Neutrophil (primary cell): ENCODE measurements around the gene GANC.
A peak's percentile ranks its signal among the peaks of the same experiment; 100 is the strongest.

Experiments used
- H3K27ac ChIP-seq: fragments of 200-600 bp; sonication (generic); 2 replicates; pipeline ENCODE4 v1.5.1; 2016; ENCODE audit warnings: mild to moderate bottlenecking, moderate library complexity
- H3K27me3 ChIP-seq: fragments of 200-600 bp; sonication (generic); 2 replicates; pipeline ENCODE4 v1.6.0; 2016; ENCODE audit warnings: mild to moderate bottlenecking
- H3K36me3 ChIP-seq: fragments of 200-600 bp; sonication (generic); 2 replicates; pipeline ENCODE4 v1.5.1; 2017
- H3K4me1 ChIP-seq, 2 experiments: fragments of 200-600 bp in 1 of 2; sonication (generic) in 1 of 2; 1 replicate in 1 of 2; 2 replicates in 1 of 2; pipeline versions ENCODE4 v1.5.1 to v1.6.1; 2013 to 2016; ENCODE audit warnings: low read depth in 1 of 2, low read length in 1 of 2, mild to moderate bottlenecking in 1 of 2, moderate library complexity in 1 of 2; ENCODE audit not compliant: control insufficient read depth in 1 of 2, insufficient read depth in 1 of 2
- H3K4me3 ChIP-seq, 2 experiments: fragments of 200-600 bp in 1 of 2; sonication (generic) in 1 of 2; 1 replicate in 1 of 2; 2 replicates in 1 of 2; pipeline ENCODE4 v1.5.1; 2013 to 2016; ENCODE audit warnings: low read depth in 1 of 2, low read length in 1 of 2, mild to moderate bottlenecking in 1 of 2, moderate library complexity in 1 of 2
- H3K9me3 ChIP-seq: fragments of 200-600 bp; sonication (generic); 2 replicates; pipeline ENCODE4 v1.5.1; 2016
- CTCF ChIP-seq: fragments of 200-600 bp; sonication (generic); IDR thresholded peaks from 2 replicates; pipeline ENCODE4 v1.5.1; 2016; ENCODE audit warnings: antibody characterized with exemption

Gene GANC

GRCh38 chr15:42345504-42345903 lies 72.5 kb downstream of the GANC start:
- Histone ChIP-seq H3K4me1 (peaks cover 21 to 22% of the 10 kb centered on the region in 2 experiments), H3K4me3 (no peak overlapping the region), H3K9me3 (no peaks in the 10 kb centered on the region), H3K27me3 (no peaks in the 10 kb centered on the region), H3K36me3 (peaks cover 5% of the 10 kb centered on the region), H3K27ac (peak overlapping the region; percentile 72)
- no peak for TF ChIP-seq CTCF

DNA sequence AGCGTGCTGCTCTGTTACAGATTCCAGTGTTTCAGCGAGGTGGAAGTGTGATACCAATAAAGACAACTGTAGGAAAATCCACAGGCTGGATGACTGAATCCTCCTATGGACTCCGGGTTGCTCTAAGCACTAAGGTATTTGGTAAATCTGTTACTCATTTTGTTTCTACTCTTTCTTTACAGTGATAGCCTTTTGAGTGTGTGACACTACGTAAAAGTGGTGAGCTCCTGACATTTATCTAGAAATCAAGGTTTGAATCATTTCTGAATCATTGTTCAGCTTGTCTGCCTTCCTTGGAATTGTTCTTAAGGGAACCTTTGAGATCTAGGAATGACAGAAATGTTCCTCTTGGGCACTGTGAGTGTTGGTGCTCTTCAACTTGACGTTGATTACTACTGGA lies 75.1 kb downstream of the GANC start:
- Histone ChIP-seq H3K27me3 (no peaks in the 10 kb centered on the region), H3K4me3 (no peak overlapping the region), H3K27ac (no peak overlapping the region), H3K36me3 (peaks cover 14% of the 10 kb centered on the region), H3K9me3 (no peaks in the 10 kb centered on the region), H3K4me1 (peaks cover 21 to 22% of the 10 kb centered on the region in 2 experiments)
- TF ChIP-seq CTCF: no peak

DNA sequence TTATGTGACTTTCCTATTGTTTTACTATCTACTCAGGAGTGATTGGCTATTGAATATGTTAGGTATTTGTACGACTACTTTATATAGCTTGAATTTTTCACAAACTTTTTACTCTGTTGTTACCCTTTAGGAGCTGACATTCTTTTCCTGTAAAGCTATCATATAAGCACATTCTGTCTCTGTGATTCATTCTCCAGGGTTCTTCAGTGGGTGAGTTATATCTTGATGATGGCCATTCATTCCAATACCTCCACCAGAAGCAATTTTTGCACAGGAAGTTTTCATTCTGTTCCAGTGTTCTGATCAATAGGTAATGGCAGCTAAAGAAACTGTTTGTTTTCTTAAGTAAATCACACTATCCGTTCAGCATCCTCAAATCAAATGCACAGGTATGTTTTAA lies 76.2 kb downstream of the GANC start:
- no peak for TF ChIP-seq CTCF
- Histone ChIP-seq H3K36me3 (peaks cover 19% of the 10 kb centered on the region), H3K4me3 (no peak overlapping the region), H3K27me3 (no peaks in the 10 kb centered on the region), H3K9me3 (no peaks in the 10 kb centered on the region), H3K4me1 (peaks cover 19 to 21% of the 10 kb centered on the region in 2 experiments), H3K27ac (no peak overlapping the region)

- TF ChIP-seq CTCF: no peak
- Histone ChIP-seq H3K4me3 (no peak overlapping the region), H3K27ac (no peak overlapping the region), H3K27me3 (no peaks in the 10 kb centered on the region), H3K4me1 (no peaks in the 10 kb centered on the region), H3K9me3 (no peaks in the 10 kb centered on the region), H3K36me3 (peaks cover 19% of the 10 kb centered on the region)
Measured at GRCh38 chr15:42352401-42352800, 79.4 kb downstream of the GANC start.

- Histone ChIP-seq H3K27me3 (no peaks in the 10 kb centered on the region), H3K4me1 (no peaks in the 10 kb centered on the region), H3K36me3 (peaks cover 19% of the 10 kb centered on the region), H3K27ac (no peak overlapping the region), H3K4me3 (no peak overlapping the region), H3K9me3 (no peaks in the 10 kb centered on the region)
- TF ChIP-seq CTCF: no peak
Measured at GRCh38 chr15:42353061-42353460, 80.1 kb downstream of the GANC start.

- Histone ChIP-seq H3K4me1 (peaks cover 12 to 13% of the 10 kb centered on the region in 2 experiments), H3K36me3 (peaks cover 14% of the 10 kb centered on the region), H3K4me3 (no peak overlapping the region), H3K9me3 (no peaks in the 10 kb centered on the region), H3K27me3 (no peaks in the 10 kb centered on the region), H3K27ac (no peak overlapping the region)
- no peak for TF ChIP-seq CTCF
Measured at GRCh38 chr15:42354824-42355223, 81.8 kb downstream of the GANC start.
